Measurements from ENCODE around the gene SVEP1. TPM values are rescaled to one million over a fixed set of nuclear protein-coding genes. Genes with fewer than 3 reads are reported as not detected.
"Not testable (repeated sequence)": the region's sequence is repeated elsewhere in the genome, so short reads cannot be mapped to it uniquely, and the experiment has no call there.

Gene SVEP1
- polyA plus RNA-seq, 1 donor (not counting 4 experiments of a cell fraction or from before 2014, with no cell fraction given), result 0.14 TPM

GRCh38 chr9:110531776-110532175 is 47.8 kb downstream of the SVEP1 start:
- no peak overlapping the region for H3K9ac ChIP-seq (ENCODE audit: control insufficient read depth, extremely low read depth, insufficient read depth, low read length)
- no peaks in the 10 kb centered on the region for H3K4me1 ChIP-seq (ENCODE audit: control insufficient read depth, extremely low read depth, insufficient read depth, low read length)
- FAIRE-seq (no peak), DNase-seq (ENCODE audit: low read depth, low spot score) (no peak)
- H4K20me1 ChIP-seq (ENCODE audit: control insufficient read depth, extremely low read depth, insufficient read depth, low read length), result no peaks in the 10 kb centered on the region
- no peak overlapping the region for H3K27ac ChIP-seq (ENCODE audit: control insufficient read depth, insufficient read depth, low read length)
- H3K36me3 ChIP-seq (ENCODE audit: control insufficient read depth in 2 of 2, extremely low read depth in 1 of 2, insufficient read depth in 2 of 2, low read length in 2 of 2), result no peaks in the 10 kb centered on the region
- H3K9me1 ChIP-seq (ENCODE audit: control insufficient read depth, extremely low read depth, insufficient read depth, low read length), result no peaks in the 10 kb centered on the region
- H3K4me2 ChIP-seq (ENCODE audit: control insufficient read depth, extremely low read depth, insufficient read depth, low read depth, low read length), result no peak overlapping the region
- dilution Hi-C loops (cut with MboI; ENCODE audit: extremely low pct_ligation_motif_present, low sequenced_read_pairs), result no loop called here
- H3K9me3 ChIP-seq (ENCODE audit: control insufficient read depth, low read depth, low read length), result no peaks in the 10 kb centered on the region
- no peak overlapping the region for H2AFZ ChIP-seq (ENCODE audit: control insufficient read depth, low read length)
- no peaks in the 10 kb centered on the region for H3K79me2 ChIP-seq (ENCODE audit: control insufficient read depth, insufficient read depth, low read length)
- TF ChIP-seq EZH2 (IDR thresholded peaks at IDR 0.05; ENCODE audit: low read length), result no peak
- no peak for TF ChIP-seq CTCF (optimal IDR thresholded peaks at IDR 0.05 in 1 of 3, IDR thresholded peaks at IDR 0.05 in 1 of 3, conservative IDR thresholded peaks at IDR 0.05 in 1 of 3; ENCODE audit: extremely low read depth in 1 of 3, insufficient read depth in 2 of 3, low read length in 3 of 3)
- no peaks in the 10 kb centered on the region for H3K27me3 ChIP-seq (ENCODE audit: control insufficient read depth, extremely low read depth, insufficient read depth, low read length)
- H3K4me3 ChIP-seq (ENCODE audit: control insufficient read depth in 2 of 3, extremely low read depth in 1 of 3, insufficient read depth in 2 of 3, low read depth in 1 of 3, low read length in 3 of 3), result no peak overlapping the region

- DNase-seq (ENCODE audit: low read depth, low spot score); H4K20me1 ChIP-seq (ENCODE audit: control insufficient read depth, extremely low read depth, insufficient read depth, low read length); H3K36me3 ChIP-seq (ENCODE audit: control insufficient read depth in 2 of 2, extremely low read depth in 1 of 2, insufficient read depth in 2 of 2, low read length in 2 of 2); H3K27ac ChIP-seq (ENCODE audit: control insufficient read depth, insufficient read depth, low read length); FAIRE-seq; H3K9me3 ChIP-seq (ENCODE audit: control insufficient read depth, low read depth, low read length); H3K4me2 ChIP-seq (ENCODE audit: control insufficient read depth, extremely low read depth, insufficient read depth, low read depth, low read length); H3K27me3 ChIP-seq (ENCODE audit: control insufficient read depth, extremely low read depth, insufficient read depth, low read length); H2AFZ ChIP-seq (ENCODE audit: control insufficient read depth, low read length); H3K4me3 ChIP-seq (ENCODE audit: control insufficient read depth in 2 of 3, extremely low read depth in 1 of 3, insufficient read depth in 2 of 3, low read depth in 1 of 3, low read length in 3 of 3); H3K4me1 ChIP-seq (ENCODE audit: control insufficient read depth, extremely low read depth, insufficient read depth, low read length); dilution Hi-C loops (cut with MboI; ENCODE audit: extremely low pct_ligation_motif_present, low sequenced_read_pairs); H3K9me1 ChIP-seq (ENCODE audit: control insufficient read depth, extremely low read depth, insufficient read depth, low read length); H3K9ac ChIP-seq (ENCODE audit: control insufficient read depth, extremely low read depth, insufficient read depth, low read length); H3K79me2 ChIP-seq (ENCODE audit: control insufficient read depth, insufficient read depth, low read length): not testable (repeated sequence)
These were observed 48.3 kb downstream of the SVEP1 start for GRCh38 chr9:110531241-110531640.

GRCh38 chr9:110528645-110529044 is 50.9 kb downstream of the SVEP1 start:
- no peaks in the 10 kb centered on the region for H3K36me3 ChIP-seq (ENCODE audit: control insufficient read depth in 2 of 2, extremely low read depth in 1 of 2, insufficient read depth in 2 of 2, low read length in 2 of 2)
- no peak overlapping the region for H3K27ac ChIP-seq (ENCODE audit: control insufficient read depth, insufficient read depth, low read length)
- H3K9me3 ChIP-seq (ENCODE audit: control insufficient read depth, low read depth, low read length), result no peaks in the 10 kb centered on the region
- DNase-seq (ENCODE audit: low read depth, low spot score) (no peak), FAIRE-seq (no peak)
- no peak overlapping the region for H3K9ac ChIP-seq (ENCODE audit: control insufficient read depth, extremely low read depth, insufficient read depth, low read length)
- no peaks in the 10 kb centered on the region for H4K20me1 ChIP-seq (ENCODE audit: control insufficient read depth, extremely low read depth, insufficient read depth, low read length)
- no peaks in the 10 kb centered on the region for H3K9me1 ChIP-seq (ENCODE audit: control insufficient read depth, extremely low read depth, insufficient read depth, low read length)
- no peaks in the 10 kb centered on the region for H3K4me1 ChIP-seq (ENCODE audit: control insufficient read depth, extremely low read depth, insufficient read depth, low read length)
- H3K27me3 ChIP-seq (ENCODE audit: control insufficient read depth, extremely low read depth, insufficient read depth, low read length), result no peaks in the 10 kb centered on the region
- TF ChIP-seq CTCF (optimal IDR thresholded peaks at IDR 0.05 in 1 of 3, IDR thresholded peaks at IDR 0.05 in 1 of 3, conservative IDR thresholded peaks at IDR 0.05 in 1 of 3; ENCODE audit: extremely low read depth in 1 of 3, insufficient read depth in 2 of 3, low read length in 3 of 3) (no peak), EZH2 (IDR thresholded peaks at IDR 0.05; ENCODE audit: low read length) (no peak)
- H2AFZ ChIP-seq (ENCODE audit: control insufficient read depth, low read length), result no peak overlapping the region
- no peak overlapping the region for H3K4me2 ChIP-seq (ENCODE audit: control insufficient read depth, extremely low read depth, insufficient read depth, low read depth, low read length)
- H3K4me3 ChIP-seq (ENCODE audit: control insufficient read depth in 2 of 3, extremely low read depth in 1 of 3, insufficient read depth in 2 of 3, low read depth in 1 of 3, low read length in 3 of 3), result no peak overlapping the region
- dilution Hi-C loops (cut with MboI; ENCODE audit: extremely low pct_ligation_motif_present, low sequenced_read_pairs), result no loop called here
- H3K79me2 ChIP-seq (ENCODE audit: control insufficient read depth, insufficient read depth, low read length), result no peaks in the 10 kb centered on the region

All from keratinocyte (primary cell).